Measurements from ENCODE around the gene KMT2C.
"Not testable (repeated sequence)": the region's sequence is repeated elsewhere in the genome, so short reads cannot be mapped to it uniquely, and the experiment has no call there.

KMT2C gene

GRCh38 chr7:152433721-152434490 lies 1.9 kb downstream of the KMT2C start:
- peak; percentile 40 for DNase-seq
- H3K79me1 ChIP-seq (replicated peaks; ENCODE audit: low read length, poor library complexity, severe bottlenecking); H3K4ac ChIP-seq (ENCODE audit: low read depth in 1 of 2, low read length in 2 of 2); H2BK12ac ChIP-seq (ENCODE audit: low read length in 2 of 2); H4K8ac ChIP-seq (ENCODE audit: low read length); H3K23ac ChIP-seq (ENCODE audit: low read length in 2 of 2); H3K4me1 ChIP-seq (ENCODE audit: control insufficient read depth, insufficient read depth, low read depth, low read length); H2AK5ac ChIP-seq (ENCODE audit: low read length, severe bottlenecking); H2BK120ac ChIP-seq (ENCODE audit: low read depth, low read length); H2AFZ ChIP-seq (ENCODE audit: low read depth, low read length); H4K91ac ChIP-seq (ENCODE audit: low read length); H2BK15ac ChIP-seq (ENCODE audit: low read depth, poor library complexity, severe bottlenecking); H3K9me3 ChIP-seq (ENCODE audit: control insufficient read depth, low read length); H2BK5ac ChIP-seq (ENCODE audit: low read depth, low read length, poor library complexity, severe bottlenecking); H3K36me3 ChIP-seq (ENCODE audit: control insufficient read depth in 1 of 2, insufficient read depth in 2 of 2, low read depth in 1 of 2, low read length in 2 of 2); H3K27me3 ChIP-seq (ENCODE audit: control insufficient read depth in 1 of 2, insufficient read depth in 1 of 2, low read length in 2 of 2); H3K18ac ChIP-seq (ENCODE audit: low read depth in 1 of 2, low read length in 2 of 2); H3K14ac ChIP-seq (ENCODE audit: low read length in 2 of 2): not testable (repeated sequence)
- 24% methylated on average over 5 of the region's 15 CpGs for WGBS
- Histone ChIP-seq H3K4me2 (ENCODE audit: low read length, poor library complexity, severe bottlenecking) (peak overlapping the region; percentile 65), H3K4me3 (ENCODE audit: insufficient read depth in 1 of 2, low read depth in 1 of 2, low read length in 2 of 2) (peak overlapping the region in 1 of 2 experiments; percentile 89), H3K27ac (ENCODE audit: low read length, poor library complexity, severe bottlenecking) (peak overlapping the region; percentile 23), H3K9ac (ENCODE audit: low read length) (peak overlapping the region; percentile 91)

GRCh38 chr7:152432735-152433134 lies 3.1 kb downstream of the KMT2C start:
- not testable (repeated sequence) for H3K4ac ChIP-seq (ENCODE audit: low read depth in 1 of 2, low read length in 2 of 2); H2BK120ac ChIP-seq (ENCODE audit: low read depth, low read length); H2AFZ ChIP-seq (ENCODE audit: low read depth, low read length); H3K27me3 ChIP-seq (ENCODE audit: control insufficient read depth in 1 of 2, insufficient read depth in 1 of 2, low read length in 2 of 2); H3K18ac ChIP-seq (ENCODE audit: low read depth in 1 of 2, low read length in 2 of 2); H4K8ac ChIP-seq (ENCODE audit: low read length); H4K91ac ChIP-seq (ENCODE audit: low read length); H2BK5ac ChIP-seq (ENCODE audit: low read depth, low read length, poor library complexity, severe bottlenecking); H3K27ac ChIP-seq (ENCODE audit: low read length, poor library complexity, severe bottlenecking); H3K9me3 ChIP-seq (ENCODE audit: control insufficient read depth, low read length); H2BK15ac ChIP-seq (ENCODE audit: low read depth, poor library complexity, severe bottlenecking); H3K14ac ChIP-seq (ENCODE audit: low read length in 2 of 2); H3K23ac ChIP-seq (ENCODE audit: low read length in 2 of 2); H3K79me1 ChIP-seq (replicated peaks; ENCODE audit: low read length, poor library complexity, severe bottlenecking); H3K36me3 ChIP-seq (ENCODE audit: control insufficient read depth in 1 of 2, insufficient read depth in 2 of 2, low read depth in 1 of 2, low read length in 2 of 2); DNase-seq; H2BK12ac ChIP-seq (ENCODE audit: low read length in 2 of 2); H2AK5ac ChIP-seq (ENCODE audit: low read length, severe bottlenecking); H3K4me1 ChIP-seq (ENCODE audit: control insufficient read depth, insufficient read depth, low read depth, low read length)
- Histone ChIP-seq H3K4me2 (ENCODE audit: low read length, poor library complexity, severe bottlenecking) (peak overlapping the region; percentile 52), H3K4me3 (ENCODE audit: insufficient read depth in 1 of 2, low read depth in 1 of 2, low read length in 2 of 2) (peak overlapping the region in 1 of 2 experiments; percentile 89), H3K9ac (ENCODE audit: low read length) (peak overlapping the region; percentile 91)
- WGBS: 96% methylated on average over 10 of the region's 10 CpGs

- Histone ChIP-seq H3K27me3 (ENCODE audit: control insufficient read depth in 1 of 2, insufficient read depth in 1 of 2, low read length in 2 of 2) (no peaks in the 10 kb centered on the region), H2AK5ac (ENCODE audit: low read length, severe bottlenecking) (no peak overlapping the region), H3K4me1 (ENCODE audit: control insufficient read depth, insufficient read depth, low read depth, low read length) (peaks cover 8% of the 10 kb centered on the region), H3K14ac (ENCODE audit: low read length in 2 of 2) (no peak overlapping the region), H3K4me2 (ENCODE audit: low read length, poor library complexity, severe bottlenecking) (no peak overlapping the region), H3K18ac (ENCODE audit: low read depth in 1 of 2, low read length in 2 of 2) (no peak overlapping the region), H2AFZ (ENCODE audit: low read depth, low read length) (no peak overlapping the region), H2BK5ac (ENCODE audit: low read depth, low read length, poor library complexity, severe bottlenecking) (no peak overlapping the region), H2BK12ac (ENCODE audit: low read length in 2 of 2) (no peak overlapping the region), H4K8ac (ENCODE audit: low read length) (no peak overlapping the region), H3K4me3 (ENCODE audit: insufficient read depth in 1 of 2, low read depth in 1 of 2, low read length in 2 of 2) (no peak overlapping the region), H3K36me3 (ENCODE audit: control insufficient read depth in 1 of 2, insufficient read depth in 2 of 2, low read depth in 1 of 2, low read length in 2 of 2) (no peaks in the 10 kb centered on the region), H3K27ac (ENCODE audit: low read length, poor library complexity, severe bottlenecking) (no peak overlapping the region), H3K79me1 (replicated peaks; ENCODE audit: low read length, poor library complexity, severe bottlenecking) (no peaks in the 10 kb centered on the region), H2BK15ac (ENCODE audit: low read depth, poor library complexity, severe bottlenecking) (no peak overlapping the region), H3K9me3 (ENCODE audit: control insufficient read depth, low read length) (no peaks in the 10 kb centered on the region), H4K91ac (ENCODE audit: low read length) (no peak overlapping the region), H3K9ac (ENCODE audit: low read length) (no peak overlapping the region), H3K23ac (ENCODE audit: low read length in 2 of 2) (no peak overlapping the region), H3K4ac (ENCODE audit: low read depth in 1 of 2, low read length in 2 of 2) (no peak overlapping the region), H2BK120ac (ENCODE audit: low read depth, low read length) (no peak overlapping the region)
- WGBS: 100% methylated on average over 1 of the region's 3 CpGs
- no peak for DNase-seq
Measured at GRCh38 chr7:152430854-152431253, 4.9 kb downstream of the KMT2C start.

GRCh38 chr7:152430118-152430517 lies 5.7 kb downstream of the KMT2C start:
- not testable (repeated sequence) for H3K4me1 ChIP-seq (ENCODE audit: control insufficient read depth, insufficient read depth, low read depth, low read length); H2AK5ac ChIP-seq (ENCODE audit: low read length, severe bottlenecking); H2BK5ac ChIP-seq (ENCODE audit: low read depth, low read length, poor library complexity, severe bottlenecking); H4K91ac ChIP-seq (ENCODE audit: low read length); DNase-seq; H3K27me3 ChIP-seq (ENCODE audit: control insufficient read depth in 1 of 2, insufficient read depth in 1 of 2, low read length in 2 of 2); H3K4ac ChIP-seq (ENCODE audit: low read depth in 1 of 2, low read length in 2 of 2); H3K36me3 ChIP-seq (ENCODE audit: control insufficient read depth in 1 of 2, insufficient read depth in 2 of 2, low read depth in 1 of 2, low read length in 2 of 2); H3K79me1 ChIP-seq (replicated peaks; ENCODE audit: low read length, poor library complexity, severe bottlenecking); H4K8ac ChIP-seq (ENCODE audit: low read length); H2AFZ ChIP-seq (ENCODE audit: low read depth, low read length); H3K27ac ChIP-seq (ENCODE audit: low read length, poor library complexity, severe bottlenecking); H2BK15ac ChIP-seq (ENCODE audit: low read depth, poor library complexity, severe bottlenecking); H3K18ac ChIP-seq (ENCODE audit: low read depth in 1 of 2, low read length in 2 of 2); H2BK120ac ChIP-seq (ENCODE audit: low read depth, low read length); H3K14ac ChIP-seq (ENCODE audit: low read length in 2 of 2); H3K9me3 ChIP-seq (ENCODE audit: control insufficient read depth, low read length); H3K23ac ChIP-seq (ENCODE audit: low read length in 2 of 2); H2BK12ac ChIP-seq (ENCODE audit: low read length in 2 of 2); H3K4me3 ChIP-seq (ENCODE audit: insufficient read depth in 1 of 2, low read depth in 1 of 2, low read length in 2 of 2); H3K9ac ChIP-seq (ENCODE audit: low read length); H3K4me2 ChIP-seq (ENCODE audit: low read length, poor library complexity, severe bottlenecking)
- WGBS: 87% methylated on average over 3 of the region's 5 CpGs

Data from mesenchymal stem cell (in vitro differentiated cells and primary cell).